Osteoblast (primary cell): ENCODE data around the gene EFCAB8. TPM values are rescaled to one million over a fixed set of nuclear protein-coding genes. Genes with fewer than 3 reads are reported as not detected.
A peak's percentile ranks its signal among the peaks of the same experiment; 100 is the strongest.
"Not testable (repeated sequence)": the region's sequence is repeated elsewhere in the genome, so short reads cannot be mapped to it uniquely, and the experiment has no call there.

Experiments
- DNase-seq: peaks from one replicate; pipeline ENCODE4 v3.0.0; 2011; ENCODE audit warnings: low spot score, mixed read lengths; ENCODE audit not compliant: insufficient read length; ENCODE audit errors: missing footprints
- H2AFZ ChIP-seq: 2 replicates; pipeline ENCODE4 v1.6.0; 2011; ENCODE audit warnings: mild to moderate bottlenecking, low read length
- H3K27ac ChIP-seq: 2 replicates; pipeline ENCODE4 v1.5.1; 2011; ENCODE audit warnings: mild to moderate bottlenecking, low read depth, low read length, moderate library complexity
- H3K27me3 ChIP-seq: 2 replicates; pipeline ENCODE4 v1.6.0; 2012; ENCODE audit warnings: mild to moderate bottlenecking, control low read depth, inconsistent platforms, low read length, moderate library complexity; ENCODE audit not compliant: insufficient read depth
- H3K36me3 ChIP-seq: 2 replicates; pipeline ENCODE4 v1.5.1; 2011; ENCODE audit warnings: mild to moderate bottlenecking, low read length, control low read depth, moderate library complexity; ENCODE audit not compliant: insufficient read depth
- H3K4me1 ChIP-seq: 2 replicates; pipeline ENCODE4 v1.5.1; 2011; ENCODE audit warnings: mild to moderate bottlenecking, low read length, control low read depth, moderate library complexity; ENCODE audit not compliant: insufficient read depth
- H3K4me2 ChIP-seq: 2 replicates; pipeline ENCODE4 v1.6.0; 2011; ENCODE audit warnings: mild to moderate bottlenecking, low read length; ENCODE audit not compliant: insufficient read depth
- H3K4me3 ChIP-seq: fragments of 200-600 bp; sonication (generic); 3 replicates; pipeline ENCODE4 v1.5.1; 2012; ENCODE audit warnings: mild to moderate bottlenecking, low read length, inconsistent platforms; ENCODE audit not compliant: insufficient read depth
- H3K79me2 ChIP-seq: 2 replicates; pipeline ENCODE4 v1.6.0; 2012; ENCODE audit warnings: mild to moderate bottlenecking, low read length, control low read depth, inconsistent platforms; ENCODE audit not compliant: insufficient read depth
- H3K9me3 ChIP-seq: 2 replicates; pipeline ENCODE4 v1.5.1; 2011; ENCODE audit warnings: low read depth, low read length, control low read depth
- H4K20me1 ChIP-seq: 2 replicates; pipeline ENCODE4 v1.6.0; 2012; ENCODE audit warnings: mild to moderate bottlenecking, low read length, control low read depth; ENCODE audit not compliant: insufficient read depth
- CTCF ChIP-seq: IDR thresholded peaks from 2 replicates; pipeline ENCODE4 v1.5.1; 2011; ENCODE audit warnings: mild to moderate bottlenecking, low read depth, low read length, moderate library complexity; ENCODE audit errors: extremely low read depth
- total RNA-seq: library from RNA; depleted of rRNA; stranded (reverse); fragments of >200 nt; gene quantifications from 2 replicates; pipeline ENCODE4 v1.2.3, GENCODE V29; 2012

Gene EFCAB8
- total RNA-seq, 1 donor, result 1.4 TPM

- Histone ChIP-seq H3K4me3 (no peak overlapping the region), H3K9me3 (no peaks in the 10 kb centered on the region), H3K36me3 (no peaks in the 10 kb centered on the region), H2AFZ (no peak overlapping the region), H3K4me1 (no peaks in the 10 kb centered on the region), H4K20me1 (peaks cover 3% of the 10 kb centered on the region), H3K4me2 (no peak overlapping the region), H3K79me2 (no peaks in the 10 kb centered on the region), H3K27me3 (no peaks in the 10 kb centered on the region), H3K27ac (no peak overlapping the region)
- no peak for TF ChIP-seq CTCF
- peak; percentile 90 for DNase-seq
These were observed 40.0 kb downstream of the EFCAB8 start for GRCh38 chr20:32898729-32899128.

- Histone ChIP-seq H2AFZ (peak overlapping the region; percentile 47), H3K4me3 (no peak overlapping the region), H3K4me2 (no peak overlapping the region), H3K27me3 (no peaks in the 10 kb centered on the region), H3K27ac (no peak overlapping the region), H3K36me3 (no peaks in the 10 kb centered on the region), H3K9me3 (no peaks in the 10 kb centered on the region), H4K20me1 (no peaks in the 10 kb centered on the region), H3K79me2 (no peaks in the 10 kb centered on the region), H3K4me1 (no peaks in the 10 kb centered on the region)
- TF ChIP-seq CTCF, result peak; percentile 87
- DNase-seq, result peak; percentile 97
These were observed 44.0 kb downstream of the EFCAB8 start for GRCh38 chr20:32902456-32903420.

- TF ChIP-seq CTCF, result no peak
- Histone ChIP-seq H4K20me1 (no peaks in the 10 kb centered on the region), H3K36me3 (no peaks in the 10 kb centered on the region), H3K27ac (no peak overlapping the region), H3K4me1 (no peaks in the 10 kb centered on the region), H3K79me2 (no peaks in the 10 kb centered on the region), H3K4me2 (no peak overlapping the region), H2AFZ (no peak overlapping the region), H3K9me3 (no peaks in the 10 kb centered on the region), H3K27me3 (no peaks in the 10 kb centered on the region), H3K4me3 (no peak overlapping the region)
- DNase-seq, result no peak
These were observed 45.0 kb downstream of the EFCAB8 start for GRCh38 chr20:32903666-32904175.

- H3K27ac ChIP-seq, H3K27me3 ChIP-seq, H3K4me2 ChIP-seq, H3K4me1 ChIP-seq, H3K36me3 ChIP-seq, H4K20me1 ChIP-seq, H3K4me3 ChIP-seq, H2AFZ ChIP-seq, H3K79me2 ChIP-seq, H3K9me3 ChIP-seq, DNase-seq: not testable (repeated sequence)
These were observed 46.0 kb downstream of the EFCAB8 start for GRCh38 chr20:32904678-32905077.
